Bronchial epithelial cell (primary cell): ENCODE data around the gene SMTN. TPM values are rescaled to one million over a fixed set of nuclear protein-coding genes. Genes with fewer than 3 reads are reported as not detected.
A peak's percentile ranks its signal among the peaks of the same experiment; 100 is the strongest.

Source experiments
- DNase-seq: peaks from one replicate; pipeline ENCODE4 v3.0.0-alpha.2; 2010; ENCODE audit warnings: low read depth
- FAIRE-seq: peaks from 2 replicates; lab custom pipeline; 2011; peaks lifted over from hg19 to GRCh38; lab: Jason Lieb, UNC
- H3K27me3 ChIP-seq: 2 replicates; pipeline ENCODE4 v1.5.1; 2011; ENCODE audit warnings: low read length; ENCODE audit not compliant: control insufficient read depth, insufficient read depth
- H3K36me3 ChIP-seq: 2 replicates; pipeline ENCODE4 v1.5.1; 2011; ENCODE audit warnings: low read length; ENCODE audit not compliant: control insufficient read depth, insufficient read depth
- H3K4me3 ChIP-seq: 2 replicates; pipeline ENCODE4 v1.5.1; 2011; ENCODE audit warnings: mild to moderate bottlenecking, low read depth, low read length, control low read depth
- total RNA-seq: library from RNA; depleted of rRNA; stranded (reverse); fragments of >200 nt; gene quantifications from 2 replicates; pipeline ENCODE4 v1.2.1, GENCODE V29; 2014
- TF ChIP-seq, protein P1 (sequence below): IDR thresholded peaks from 2 replicates; pipeline ENCODE4 v1.5.1; 2011; ENCODE audit warnings: mild to moderate bottlenecking, moderate library complexity, low read length, control low read depth, inconsistent platforms; ENCODE audit not compliant: insufficient read depth, severe bottlenecking

SMTN gene
- total RNA-seq, 1 donor from 2014 or later, result 38.7 TPM

DNA sequence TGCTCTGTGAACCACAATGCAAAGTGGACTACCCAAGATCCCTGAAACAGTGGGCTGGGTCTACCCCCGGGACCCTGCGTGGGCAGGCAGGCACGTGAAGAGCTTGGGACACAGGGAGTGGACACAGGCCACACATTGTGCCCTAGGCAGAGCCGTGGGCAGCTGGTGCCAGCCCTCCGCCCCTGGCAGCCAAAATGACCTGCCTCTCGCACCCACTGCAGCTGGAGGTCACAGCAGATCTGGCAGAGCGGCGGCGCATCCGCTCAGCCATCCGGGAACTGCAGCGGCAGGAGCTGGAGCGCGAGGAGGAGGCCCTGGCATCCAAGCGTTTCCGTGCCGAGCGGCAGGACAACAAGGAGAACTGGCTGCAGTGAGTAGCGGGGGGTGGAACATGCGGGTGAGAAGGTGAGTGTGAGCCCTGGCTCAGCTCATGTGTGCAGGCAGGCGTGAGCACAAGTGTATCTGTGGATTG, 6.7 kb downstream of the SMTN start:
- Histone ChIP-seq H3K36me3 (peaks cover 44% of the 10 kb centered on the region), H3K4me3 (no peak overlapping the region), H3K27me3 (no peaks in the 10 kb centered on the region)
- DNase-seq (no peak), FAIRE-seq (no peak)
- TF ChIP-seq, protein P1, sequence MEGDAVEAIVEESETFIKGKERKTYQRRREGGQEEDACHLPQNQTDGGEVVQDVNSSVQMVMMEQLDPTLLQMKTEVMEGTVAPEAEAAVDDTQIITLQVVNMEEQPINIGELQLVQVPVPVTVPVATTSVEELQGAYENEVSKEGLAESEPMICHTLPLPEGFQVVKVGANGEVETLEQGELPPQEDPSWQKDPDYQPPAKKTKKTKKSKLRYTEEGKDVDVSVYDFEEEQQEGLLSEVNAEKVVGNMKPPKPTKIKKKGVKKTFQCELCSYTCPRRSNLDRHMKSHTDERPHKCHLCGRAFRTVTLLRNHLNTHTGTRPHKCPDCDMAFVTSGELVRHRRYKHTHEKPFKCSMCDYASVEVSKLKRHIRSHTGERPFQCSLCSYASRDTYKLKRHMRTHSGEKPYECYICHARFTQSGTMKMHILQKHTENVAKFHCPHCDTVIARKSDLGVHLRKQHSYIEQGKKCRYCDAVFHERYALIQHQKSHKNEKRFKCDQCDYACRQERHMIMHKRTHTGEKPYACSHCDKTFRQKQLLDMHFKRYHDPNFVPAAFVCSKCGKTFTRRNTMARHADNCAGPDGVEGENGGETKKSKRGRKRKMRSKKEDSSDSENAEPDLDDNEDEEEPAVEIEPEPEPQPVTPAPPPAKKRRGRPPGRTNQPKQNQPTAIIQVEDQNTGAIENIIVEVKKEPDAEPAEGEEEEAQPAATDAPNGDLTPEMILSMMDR, result no peak

DNA sequence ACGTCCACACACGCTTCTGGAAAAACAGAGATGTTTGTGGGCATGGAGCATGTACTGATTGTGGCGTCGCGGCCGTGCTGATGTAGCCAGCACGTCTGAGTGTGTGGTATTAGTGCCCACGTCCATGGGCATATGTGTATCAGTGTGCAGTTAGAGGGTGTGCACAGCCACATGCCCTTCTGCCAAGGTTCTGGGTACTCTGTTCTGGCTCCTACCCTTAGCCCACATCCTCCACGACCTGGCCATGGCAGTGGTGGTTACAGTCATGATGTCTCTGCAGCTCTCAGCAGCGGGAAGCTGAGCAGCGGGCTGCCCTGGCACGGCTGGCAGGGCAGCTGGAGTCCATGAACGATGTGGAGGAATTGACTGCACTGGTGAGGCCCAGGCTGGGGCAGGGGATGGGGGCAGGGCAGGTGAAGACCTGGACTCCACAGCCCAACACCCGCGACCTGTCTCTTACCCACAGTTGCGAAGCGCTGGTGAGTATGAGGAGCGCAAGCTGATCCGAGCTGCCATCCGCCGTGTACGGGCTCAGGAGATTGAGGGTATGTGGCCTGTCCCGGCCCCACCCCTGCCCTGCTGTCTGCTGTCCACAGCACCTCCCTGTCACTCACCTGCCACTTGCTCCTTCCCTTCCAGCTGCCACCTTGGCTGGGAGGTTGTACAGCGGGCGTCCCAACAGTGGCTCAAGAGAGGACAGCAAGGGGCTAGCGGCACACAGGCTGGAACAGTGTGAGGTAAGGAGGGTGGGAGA, 7.3 kb downstream of the SMTN start:
- TF ChIP-seq, protein P1, result no peak
- no peak overlapping the region for H3K4me3 ChIP-seq
- peaks cover 48% of the 10 kb centered on the region for H3K36me3 ChIP-seq
- DNase-seq (no peak), FAIRE-seq (peak; percentile 7)
- H3K27me3 ChIP-seq, result no peaks in the 10 kb centered on the region

- Histone ChIP-seq H3K27me3 (no peaks in the 10 kb centered on the region), H3K4me3 (no peak overlapping the region), H3K36me3 (peaks cover 55% of the 10 kb centered on the region)
- FAIRE-seq (no peak), DNase-seq (no peak)
- TF ChIP-seq, protein P1, result peak; percentile 82
Measured at GRCh38 chr22:31089160-31090100, 8.3 kb downstream of the SMTN start.

GRCh38 chr22:31090217-31091085, 9.3 kb downstream of the SMTN start:
- peaks cover 61% of the 10 kb centered on the region for H3K36me3 ChIP-seq
- no peak for FAIRE-seq

More at GRCh38 chr22:31090217-31091085, 9.3 kb downstream of the SMTN start:
- H3K27me3 ChIP-seq, result no peaks in the 10 kb centered on the region
- TF ChIP-seq, protein P1, result no peak
- DNase-seq, result no peak
- no peak overlapping the region for H3K4me3 ChIP-seq
